ENCODE results near the gene PARD3. TPM values are rescaled to one million over a fixed set of nuclear protein-coding genes. Genes with fewer than 3 reads are reported as not detected.

The PARD3 gene
- total and polyA plus RNA-seq, 12 donors: 17.0 to 93.8 (median 47.3) TPM

- peaks cover 0 to 12% of the 10 kb centered on the region in 2 donors for H3K4me1 ChIP-seq (replicated peaks in 1 of 2)
- no peak overlapping the region for H3K27ac ChIP-seq
- no peaks in the 10 kb centered on the region for H3K9me3 ChIP-seq (replicated peaks in 1 of 3)
- no peak overlapping the region for H3K4me3 ChIP-seq
- intact Hi-C loops (cut with DNase I): no loop called here
- TF ChIP-seq CTCF (IDR thresholded peaks at IDR 0.05) (no peak), POLR2A (IDR thresholded peaks at IDR 0.05) (no peak)
- H3K27me3 ChIP-seq: no peaks in the 10 kb centered on the region
- DNase-seq: no peak
- WGBS, 4 donors: 89 to 94% (median 91%) methylated on average over 2 of the region's 2 CpGs
- H3K36me3 ChIP-seq (replicated peaks in 1 of 2): no peaks in the 10 kb centered on the region
Observed at GRCh38 chr10:34618611-34619010, 196.5 kb downstream of the PARD3 start.

- Histone ChIP-seq H3K36me3 (replicated peaks in 1 of 2) (no peaks in the 10 kb centered on the region), H3K4me3 (no peak overlapping the region), H3K9me3 (replicated peaks in 1 of 3) (no peaks in the 10 kb centered on the region), H3K27ac (no peak overlapping the region), H3K27me3 (no peaks in the 10 kb centered on the region), H3K4me1 (replicated peaks in 1 of 2) (peaks cover 0 to 21% of the 10 kb centered on the region in 2 donors)
- no peak for DNase-seq
- intact Hi-C loops (cut with DNase I): no loop called here
- TF ChIP-seq CTCF (IDR thresholded peaks at IDR 0.05): no peak
- TF ChIP-seq POLR2A (IDR thresholded peaks at IDR 0.05): no peak
- WGBS, 4 donors: 93 to 98% (median 97%) methylated on average over 3 of the region's 3 CpGs
Observed at GRCh38 chr10:34615770-34616169, 199.3 kb downstream of the PARD3 start.

GRCh38 chr10:34613491-34613890 is 201.6 kb downstream of the PARD3 start:
- TF ChIP-seq POLR2A (IDR thresholded peaks at IDR 0.05) (no peak), CTCF (IDR thresholded peaks at IDR 0.05) (no peak)
- H3K27ac ChIP-seq: no peak overlapping the region
- no peak overlapping the region for H3K4me3 ChIP-seq
- 86 to 89% (median 88%) methylated on average over 3 of the region's 3 CpGs for WGBS, 4 donors
- peaks cover 0 to 21% of the 10 kb centered on the region in 2 donors for H3K4me1 ChIP-seq (replicated peaks in 1 of 2)
- no peaks in the 10 kb centered on the region for H3K27me3 ChIP-seq
- intact Hi-C loops (cut with DNase I): no loop called here
- no peak for DNase-seq
- no peaks in the 10 kb centered on the region for H3K36me3 ChIP-seq (replicated peaks in 1 of 2)
- H3K9me3 ChIP-seq (replicated peaks in 1 of 3): no peaks in the 10 kb centered on the region

GRCh38 chr10:34612938-34613337 is 202.2 kb downstream of the PARD3 start:
- H3K36me3 ChIP-seq (replicated peaks in 1 of 2): no peaks in the 10 kb centered on the region
- H3K27me3 ChIP-seq: no peaks in the 10 kb centered on the region
- TF ChIP-seq POLR2A (IDR thresholded peaks at IDR 0.05) (no peak), CTCF (IDR thresholded peaks at IDR 0.05) (no peak)
- H3K4me3 ChIP-seq: no peak overlapping the region
- intact Hi-C loops (cut with DNase I): no loop called here
- peaks cover 0 to 21% of the 10 kb centered on the region in 2 donors for H3K4me1 ChIP-seq (replicated peaks in 1 of 2)
- WGBS, 4 donors: 87 to 95% (median 94%) methylated on average over 1 of the region's 1 CpG
- DNase-seq: no peak
- H3K27ac ChIP-seq: no peak overlapping the region
- no peaks in the 10 kb centered on the region for H3K9me3 ChIP-seq (replicated peaks in 1 of 3)
